Activated CD4-positive, alpha-beta T cell treated with anti-CD3 and anti-CD28 coated beads, Interleukin-10, Interleukin-2, amounts not matched to agents 100 ng/mL and 50 ng/mL, durations not matched to agents 16 hours and 8 hours (primary cell): ENCODE data around the gene DUSP5.
A peak's percentile ranks its signal among the peaks of the same experiment; 100 is the strongest.

Source experiments
- DNase-seq: peaks from one replicate; pipeline ENCODE4 v3.0.0-alpha.2; 2020

DUSP5 gene

DNA sequence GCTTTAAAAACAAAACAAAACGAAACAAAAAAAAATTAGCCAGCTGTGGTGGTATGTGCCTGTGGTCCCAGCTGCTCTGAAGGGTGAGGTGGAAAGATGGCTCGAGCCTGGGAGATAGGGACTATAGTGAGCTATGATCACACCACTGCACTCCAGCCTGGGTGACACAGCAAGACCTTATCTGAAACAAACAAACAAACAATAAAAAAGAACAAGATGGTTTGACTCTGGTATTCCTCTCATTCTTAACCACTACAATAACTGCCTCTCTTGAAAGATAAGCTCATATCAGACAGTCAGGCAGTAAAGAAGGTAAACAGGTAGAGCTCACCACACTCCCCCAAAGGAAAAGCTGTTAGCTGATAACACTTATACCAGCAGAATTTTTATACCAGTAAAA, 14.1 kb upstream of the DUSP5 start:
- DNase-seq = no peak

DNA sequence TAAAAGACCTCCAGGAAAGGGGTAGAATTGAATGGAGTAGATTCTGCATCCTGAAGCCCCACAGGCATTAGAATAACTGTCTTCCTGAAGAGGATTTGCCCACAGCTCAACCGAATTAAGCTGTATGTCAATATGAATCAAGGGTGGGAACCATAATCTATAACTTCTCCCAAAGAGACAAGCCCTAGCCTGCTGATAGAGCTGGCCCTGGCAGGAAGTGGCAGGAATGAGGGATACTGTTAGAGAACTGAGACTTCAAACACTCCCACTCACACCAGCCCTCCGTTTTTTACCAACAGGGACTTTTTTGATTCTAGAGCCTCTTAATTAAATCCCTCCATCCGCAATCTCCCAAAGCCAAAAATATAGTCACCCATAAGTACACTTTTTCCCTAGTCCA, 12.2 kb upstream of the DUSP5 start:
- no peak for DNase-seq

DNA sequence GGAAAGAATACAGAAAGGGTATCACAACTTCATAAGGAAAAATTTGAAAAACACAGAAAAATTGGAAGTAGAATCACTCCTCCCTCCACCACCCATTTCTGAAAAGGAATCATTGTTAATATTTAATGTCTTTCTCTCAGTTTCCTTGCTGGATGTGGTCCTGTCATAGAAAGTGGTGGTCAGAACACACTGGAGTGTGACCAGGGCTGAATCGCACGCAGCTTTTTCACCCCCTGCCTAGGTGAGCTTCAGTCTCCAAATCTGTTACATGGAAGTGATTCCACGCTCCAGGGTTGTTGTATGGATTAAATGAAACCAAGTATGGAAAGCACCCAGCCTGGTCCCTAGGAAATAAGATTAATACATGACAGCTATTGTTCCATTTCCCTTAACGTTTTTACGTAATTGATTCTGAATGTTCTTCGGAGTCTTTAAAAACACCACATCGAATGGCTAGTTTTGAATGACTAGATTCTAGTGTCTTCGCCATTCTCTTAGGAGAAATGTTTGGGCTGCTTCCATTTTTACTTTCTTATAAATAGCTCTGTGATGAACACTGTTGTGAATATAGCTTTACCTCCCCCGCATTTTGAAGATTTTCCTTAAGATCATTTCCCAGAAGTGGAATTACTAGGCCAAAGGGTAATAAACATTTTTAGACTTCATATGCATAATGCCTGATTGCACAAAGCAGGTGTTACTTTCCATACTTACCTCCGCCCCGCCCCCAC, 10.9 kb upstream of the DUSP5 start:
- DNase-seq = no peak

DNA sequence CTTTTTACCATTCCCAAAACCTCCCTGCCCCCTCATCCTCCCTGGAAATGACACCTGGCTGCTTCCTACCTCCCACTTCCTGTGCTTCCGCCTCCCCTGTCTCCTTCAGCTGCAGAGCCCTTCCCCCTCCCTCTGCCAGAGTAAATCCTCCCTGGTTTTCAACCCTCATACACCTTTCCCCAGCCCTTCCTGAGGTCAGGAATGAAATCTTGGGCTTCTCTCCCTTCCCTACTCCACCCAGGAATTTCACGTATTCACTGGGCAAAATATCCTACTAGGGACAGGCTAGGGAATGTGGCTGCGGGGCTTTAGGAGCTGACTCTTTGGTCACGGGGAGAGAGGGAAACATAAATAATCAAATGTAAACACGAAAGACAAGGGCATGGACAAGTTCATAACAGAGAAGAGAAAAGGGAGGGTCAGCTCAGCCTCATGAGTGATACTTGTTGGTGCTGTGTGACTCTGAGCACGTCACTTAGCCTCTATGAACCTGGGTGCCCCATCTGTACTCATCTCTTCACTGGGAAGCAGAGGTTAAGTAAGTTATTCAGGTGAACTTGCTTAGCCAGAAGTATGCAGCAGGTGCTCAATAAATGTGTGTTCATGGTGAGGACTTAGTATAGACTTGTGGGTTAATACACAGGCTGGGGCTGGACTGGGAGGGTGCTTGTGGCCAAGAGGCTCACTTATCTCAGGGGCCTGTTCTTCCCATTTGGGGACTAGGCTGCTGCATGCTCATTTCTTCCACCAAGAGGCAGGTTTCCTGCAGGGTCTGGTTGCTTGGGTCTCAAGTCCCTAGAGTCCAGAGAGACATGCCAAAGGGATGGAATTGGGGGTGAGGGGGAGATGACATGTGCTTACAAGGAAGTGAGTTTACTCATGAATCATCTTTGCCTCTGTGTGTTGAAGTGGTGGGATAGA, 10.0 kb upstream of the DUSP5 start:
- no peak for DNase-seq

DNA sequence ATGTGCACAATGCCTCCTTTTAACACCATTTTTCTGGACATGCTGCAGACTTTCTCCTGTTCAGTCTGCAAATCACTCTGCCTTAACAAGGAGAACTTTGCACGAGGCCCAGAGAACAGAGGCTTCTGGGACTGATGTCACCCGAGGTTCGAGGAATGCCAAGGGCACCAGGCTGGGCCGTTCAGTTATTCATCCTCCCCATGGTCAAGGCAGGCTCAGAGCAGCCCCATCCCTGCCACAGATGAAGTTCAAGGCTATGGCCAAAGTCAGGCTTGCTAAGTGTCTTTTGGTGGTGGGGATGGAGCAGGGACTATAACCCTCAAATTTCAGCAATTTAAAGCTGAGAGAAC, 9.4 kb upstream of the DUSP5 start:
- no peak for DNase-seq

DNA sequence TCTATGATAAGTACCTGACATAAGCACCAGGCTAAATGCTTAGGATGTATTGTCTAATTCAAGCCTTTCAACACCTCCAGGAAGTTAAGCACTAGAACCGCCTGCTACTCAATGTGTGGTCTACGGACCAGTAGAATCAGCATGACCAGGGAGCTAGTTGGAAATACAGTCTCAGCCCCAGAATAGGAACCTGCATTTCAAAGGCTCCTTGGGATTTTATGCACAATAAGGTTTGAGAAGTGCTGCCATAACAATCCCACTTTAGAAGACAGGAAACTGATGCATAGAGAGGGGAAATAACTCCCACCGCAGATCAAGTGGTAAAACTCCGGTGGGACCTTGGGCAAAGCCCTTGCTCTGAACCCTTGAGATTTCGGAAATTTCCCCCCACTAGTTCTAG, 8.8 kb upstream of the DUSP5 start:
- DNase-seq = no peak

DNA sequence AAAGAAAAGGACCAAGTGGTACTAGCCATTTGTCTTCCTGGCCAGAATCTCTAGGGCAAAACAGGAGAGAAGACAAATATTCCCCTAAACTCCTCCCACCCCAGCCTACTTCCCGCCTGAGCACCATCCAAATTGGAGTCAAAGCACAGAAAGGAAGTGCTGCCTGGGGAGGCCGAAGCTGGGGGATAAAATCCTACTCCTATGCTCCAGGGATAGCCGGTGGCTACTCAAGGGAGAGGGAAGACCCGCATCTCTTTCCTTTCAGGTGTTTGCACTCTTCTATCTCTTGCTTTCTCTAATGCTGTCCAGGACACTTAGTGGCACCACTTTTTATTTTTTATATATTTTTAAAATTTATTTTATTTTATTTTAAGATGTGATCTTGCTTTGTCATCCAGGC, 7.1 kb upstream of the DUSP5 start:
- DNase-seq = no peak

DNA sequence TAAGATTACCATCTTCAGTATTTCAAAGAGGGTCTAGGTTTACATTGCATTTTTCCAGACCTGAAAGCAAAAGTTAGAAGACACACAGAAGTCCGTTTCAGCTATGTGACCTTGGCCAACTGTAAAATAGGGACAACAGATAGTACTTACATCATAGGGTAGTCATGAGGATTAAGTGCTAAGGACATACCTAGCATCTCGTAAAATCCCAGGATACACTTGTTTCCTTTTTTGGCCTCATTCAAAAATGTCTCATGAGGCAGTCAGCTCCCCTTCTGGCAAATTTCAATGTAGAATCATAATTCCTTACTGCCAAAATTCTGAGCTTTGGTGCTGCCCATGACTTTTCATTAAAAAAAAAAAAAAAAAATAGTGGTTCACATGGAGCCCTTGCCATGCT, 6.4 kb upstream of the DUSP5 start:
- DNase-seq = no peak

DNA sequence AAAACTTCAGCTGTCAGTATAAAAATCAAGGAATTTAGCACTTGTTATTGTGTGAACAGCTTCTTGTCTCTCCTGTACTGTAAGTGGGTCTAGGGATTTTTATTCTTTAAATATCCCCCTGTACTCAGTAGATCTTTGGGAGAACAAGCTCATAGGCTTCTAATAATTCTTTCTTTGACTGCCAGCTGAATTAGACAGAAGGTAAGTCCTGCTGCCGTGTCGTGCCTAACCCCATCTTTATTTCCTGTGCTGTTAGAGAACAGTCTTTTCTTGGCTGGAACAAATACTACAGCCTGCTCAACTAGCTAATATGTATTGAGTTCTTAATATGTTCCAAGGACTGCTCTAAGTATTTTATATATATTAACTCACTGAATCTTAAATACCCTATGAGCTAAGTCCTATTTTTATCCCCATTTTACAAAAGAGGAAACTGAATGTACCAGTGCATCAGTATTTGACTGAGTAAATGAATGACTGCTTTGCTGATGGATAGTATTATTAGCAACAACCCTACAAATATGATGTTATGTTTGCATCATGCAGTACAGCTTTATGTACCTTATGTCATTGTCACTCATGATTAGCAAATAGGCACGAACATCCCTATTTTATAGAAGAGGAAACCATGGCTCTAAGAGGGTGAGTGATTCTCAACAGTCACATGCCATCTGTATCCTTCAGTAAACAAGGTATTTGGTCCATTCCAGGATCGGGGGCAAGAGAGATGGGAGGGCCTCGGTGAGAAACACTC, 5.5 kb upstream of the DUSP5 start:
- DNase-seq = no peak

DNA sequence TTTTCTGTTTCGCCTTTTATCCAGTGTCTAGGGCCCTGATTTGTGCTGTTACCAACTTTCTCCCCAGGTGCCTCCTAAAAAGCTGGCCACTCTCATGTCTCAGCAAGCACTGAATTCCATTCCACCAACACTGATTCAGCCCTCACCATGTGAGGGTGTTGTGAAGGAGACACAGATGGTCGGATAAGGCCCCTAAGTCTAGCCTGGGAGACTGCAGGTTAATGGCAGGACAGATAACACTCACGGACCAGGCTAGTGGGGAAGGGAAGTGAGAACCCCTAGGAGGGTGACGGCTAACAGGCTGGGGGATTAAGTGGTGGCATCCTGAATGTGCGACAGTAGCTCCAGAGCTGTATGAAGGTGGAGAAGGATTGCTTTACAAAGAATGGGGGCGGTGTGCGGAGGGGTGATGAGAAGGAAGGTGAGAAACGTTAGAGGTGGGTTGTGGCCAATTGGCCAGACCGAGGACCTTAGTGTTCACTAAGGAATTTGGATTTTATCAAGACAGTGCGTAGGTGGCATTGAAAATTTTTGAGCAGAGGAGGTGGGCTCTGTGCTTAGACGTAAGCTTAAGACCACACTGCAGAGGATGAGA, 3.8 kb upstream of the DUSP5 start:
- no peak for DNase-seq

DNA sequence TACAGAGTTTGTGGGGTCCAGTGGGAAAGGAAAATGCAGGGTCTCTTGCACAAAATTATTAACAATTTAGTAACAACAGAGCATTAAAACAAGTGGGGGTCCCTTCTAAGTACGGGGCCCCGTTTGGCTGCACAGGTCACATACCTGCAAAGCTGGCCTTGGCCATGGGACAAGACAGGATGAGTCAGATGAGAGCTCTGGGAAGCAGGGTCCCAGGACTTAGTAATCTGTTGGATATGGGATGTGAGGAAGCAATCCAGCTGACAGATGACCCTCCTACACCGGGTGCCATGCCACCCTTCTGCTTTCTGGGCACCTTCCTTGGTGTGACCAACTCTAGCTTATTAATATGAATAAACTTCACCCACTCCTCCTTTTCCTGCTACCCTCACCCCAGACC, 3.2 kb upstream of the DUSP5 start:
- no peak for DNase-seq

DNA sequence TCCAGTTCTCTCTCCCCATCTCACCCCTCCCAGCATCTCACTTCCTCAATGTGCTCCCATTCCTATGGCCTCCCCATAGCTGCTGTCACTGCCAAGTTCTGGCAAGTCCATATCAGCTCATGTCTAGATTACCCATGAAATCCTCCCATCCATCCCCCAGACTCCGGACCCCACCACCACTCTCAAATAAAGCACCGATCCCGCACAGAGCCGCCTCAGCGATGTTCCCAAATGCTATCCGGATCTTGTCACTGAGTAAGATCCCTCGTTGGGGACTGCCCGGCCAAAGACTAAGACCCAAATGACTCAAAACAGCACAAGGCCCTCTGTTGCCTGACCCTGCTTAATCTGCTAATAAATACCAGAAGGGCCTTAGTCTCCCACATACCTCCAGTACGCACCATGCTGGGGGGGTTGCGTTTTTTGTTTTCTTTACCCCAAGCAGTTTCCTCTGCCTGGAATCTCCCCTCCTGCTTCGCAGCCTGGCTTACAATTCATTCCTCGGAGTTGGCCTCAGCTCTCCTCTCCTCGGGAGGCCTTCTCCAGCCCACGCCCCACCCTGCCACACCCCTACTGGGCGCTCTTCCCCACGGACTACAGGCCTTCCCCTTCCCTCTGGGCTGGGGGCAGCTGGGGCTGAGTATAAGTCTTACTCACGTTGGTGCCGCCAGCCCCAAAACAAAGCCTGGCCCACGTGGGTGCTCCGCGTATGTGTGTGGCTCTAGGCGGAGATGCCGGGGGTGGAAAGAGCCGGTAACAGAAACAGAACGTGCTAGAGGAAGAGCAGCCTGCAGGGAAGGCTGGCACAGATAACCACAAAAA, 1.8 kb upstream of the DUSP5 start:
- DNase-seq = peak; percentile 63

DNA sequence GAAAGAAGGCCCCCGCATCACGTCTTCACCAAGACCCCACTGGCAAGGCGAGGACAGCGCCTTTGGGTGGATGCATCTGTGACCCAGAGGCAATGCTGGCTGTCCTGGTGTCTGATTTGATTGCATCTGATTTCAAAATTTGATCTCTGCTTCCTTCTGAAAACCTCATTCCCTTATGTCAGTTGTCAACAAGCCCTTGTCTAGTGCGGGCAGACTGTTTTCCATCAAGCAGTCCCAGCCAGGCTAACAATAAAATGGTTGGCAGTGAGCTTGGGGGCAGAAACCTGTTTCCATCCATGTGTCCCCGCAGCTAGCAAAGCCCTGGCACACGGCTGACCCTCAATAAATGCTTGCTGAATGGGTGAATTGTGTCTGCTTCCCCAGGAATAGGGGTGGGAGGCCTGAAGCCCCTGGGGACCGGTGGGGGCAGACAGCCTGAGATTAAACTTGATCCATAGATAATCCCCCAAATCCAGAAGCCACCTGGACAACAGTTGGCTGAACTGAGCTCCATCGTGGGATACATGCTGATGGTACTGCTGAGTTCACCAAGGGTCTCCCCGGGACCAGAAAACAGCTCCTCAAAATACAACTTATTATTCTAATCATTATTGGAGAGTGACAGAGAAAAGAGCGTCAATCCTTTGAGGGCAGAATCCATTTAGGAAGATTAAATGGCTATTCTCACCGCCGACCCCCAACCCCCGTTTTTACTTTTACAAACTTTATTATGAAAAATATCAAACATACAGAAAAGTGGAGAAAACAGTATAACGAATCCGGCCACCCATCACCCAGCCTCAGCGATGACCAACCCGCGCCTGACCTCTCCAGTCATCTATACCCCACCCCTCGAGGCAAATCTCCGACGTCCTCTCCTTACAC, 912 bp upstream of the DUSP5 start:
- no peak for DNase-seq

DNA sequence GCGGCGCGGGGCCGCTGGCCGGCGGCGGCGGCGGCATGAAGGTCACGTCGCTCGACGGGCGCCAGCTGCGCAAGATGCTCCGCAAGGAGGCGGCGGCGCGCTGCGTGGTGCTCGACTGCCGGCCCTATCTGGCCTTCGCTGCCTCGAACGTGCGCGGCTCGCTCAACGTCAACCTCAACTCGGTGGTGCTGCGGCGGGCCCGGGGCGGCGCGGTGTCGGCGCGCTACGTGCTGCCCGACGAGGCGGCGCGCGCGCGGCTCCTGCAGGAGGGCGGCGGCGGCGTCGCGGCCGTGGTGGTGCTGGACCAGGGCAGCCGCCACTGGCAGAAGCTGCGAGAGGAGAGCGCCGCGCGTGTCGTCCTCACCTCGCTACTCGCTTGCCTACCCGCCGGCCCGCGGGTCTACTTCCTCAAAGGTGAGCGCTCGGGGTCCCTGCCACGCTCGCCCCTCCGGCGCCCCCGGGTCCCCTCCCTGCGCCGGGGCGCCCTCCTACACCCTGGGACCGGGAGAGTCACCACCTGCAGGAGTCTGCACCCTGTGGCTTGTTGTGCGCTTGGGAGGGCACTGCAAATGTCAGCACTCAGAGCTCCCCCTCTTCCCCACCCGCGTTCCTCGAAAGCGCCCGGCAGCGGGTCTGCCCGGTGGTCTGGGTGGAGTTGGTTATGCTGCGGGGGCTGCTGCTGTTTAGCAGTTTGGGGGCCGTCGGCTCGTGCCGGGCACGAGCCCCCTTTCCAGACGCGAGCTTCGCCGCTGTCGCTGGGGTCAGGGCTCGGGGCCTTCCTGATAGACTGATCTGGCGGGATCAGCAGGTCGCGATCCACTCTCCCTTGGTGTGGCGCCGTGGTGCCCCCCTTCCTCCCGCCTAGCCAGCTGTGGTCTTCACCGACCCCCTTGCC, 627 bp downstream of the DUSP5 start:
- DNase-seq = peak; percentile 67

DNA sequence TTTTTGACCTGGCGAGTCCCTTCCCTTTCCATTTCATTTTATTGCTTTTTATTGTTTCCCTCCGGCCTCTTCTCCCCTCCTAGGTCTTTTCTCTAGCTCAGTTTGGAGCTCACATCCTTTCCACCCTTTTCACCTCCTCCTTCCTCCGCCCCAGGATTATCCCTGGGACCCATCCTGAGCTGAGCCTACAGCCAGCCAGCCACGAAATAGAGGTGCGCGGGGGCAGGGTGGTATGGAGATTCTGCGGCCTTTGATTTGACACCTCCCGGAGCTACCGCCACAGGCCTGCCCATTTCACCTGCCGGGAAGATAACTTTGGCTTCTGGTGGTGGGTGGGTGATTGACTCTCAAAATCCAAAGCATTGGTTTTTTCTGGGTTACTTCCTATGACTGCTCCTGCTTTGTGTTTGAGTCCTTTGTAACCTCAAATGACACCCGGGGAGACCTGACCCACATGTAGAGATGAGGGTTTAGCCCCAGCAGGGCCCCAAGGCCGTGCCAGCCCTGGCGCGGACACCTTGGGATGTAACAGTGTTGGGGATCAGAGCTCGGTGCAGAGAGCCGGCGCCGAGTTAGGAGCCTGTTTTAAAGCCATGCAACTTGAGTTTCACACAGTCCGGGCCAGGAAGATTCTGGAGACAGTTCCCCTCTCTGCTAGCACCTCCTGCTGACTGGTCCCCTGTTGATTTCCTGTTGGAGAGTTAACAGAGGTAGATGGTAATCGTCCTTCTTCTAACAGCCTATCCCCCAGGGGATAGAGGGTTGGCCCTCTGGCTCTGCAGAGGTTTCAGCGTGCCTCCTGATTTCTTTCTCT, 1.5 kb downstream of the DUSP5 start:
- peak; percentile 77 for DNase-seq

DNA sequence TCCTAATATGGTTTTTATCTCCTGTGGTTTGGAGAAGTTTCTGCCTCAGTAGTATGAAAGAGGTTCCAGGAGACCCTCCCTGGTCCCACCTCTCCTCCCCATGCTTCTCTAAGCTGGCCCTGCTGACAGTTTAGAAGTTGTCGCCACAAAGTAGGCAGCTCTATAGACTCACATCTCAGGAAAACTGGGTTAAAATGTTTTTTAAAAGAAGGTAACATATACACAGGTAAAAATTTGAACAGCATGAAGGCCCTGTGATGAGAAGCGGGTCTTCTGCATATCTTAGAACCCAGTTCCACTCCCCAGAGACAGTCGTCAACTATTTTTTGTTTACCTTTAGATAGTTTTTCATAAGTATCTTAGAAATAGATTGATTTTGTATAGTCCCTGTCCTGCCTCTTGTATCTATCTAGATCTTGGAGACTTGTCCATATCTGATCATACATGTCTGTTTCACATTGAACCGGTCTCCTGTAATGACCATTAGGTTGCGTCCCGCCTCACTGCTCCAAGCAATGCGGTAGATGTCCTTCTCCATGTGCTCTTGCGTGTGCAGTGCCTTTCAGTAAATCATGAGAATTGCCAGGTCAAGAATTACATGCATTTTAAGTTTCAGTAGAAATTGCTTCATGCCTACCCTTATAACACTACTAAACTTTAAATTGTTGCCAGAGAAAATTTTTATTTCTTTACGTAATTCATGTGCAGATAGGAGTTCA, 2.2 kb downstream of the DUSP5 start:
- DNase-seq = peak; percentile 16

DNA sequence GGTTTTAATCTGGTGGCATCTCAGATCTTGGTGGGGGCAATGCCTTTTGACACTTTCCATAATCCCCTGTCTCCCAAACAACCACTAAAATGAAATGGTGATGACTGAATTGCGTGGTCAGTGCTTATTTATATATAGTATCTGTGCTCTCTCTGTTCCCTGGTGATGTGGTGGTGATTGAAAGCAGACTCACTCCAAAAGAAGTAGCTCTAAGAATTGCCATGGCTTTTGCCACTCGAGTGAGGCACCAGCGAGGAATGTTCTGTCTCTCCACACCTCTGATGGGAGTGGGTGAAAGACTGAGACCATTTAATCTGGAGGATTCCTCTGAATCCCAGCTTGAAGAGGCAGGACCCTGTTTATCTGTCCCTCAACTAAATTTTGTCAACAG, 2.8 kb downstream of the DUSP5 start:
- DNase-seq = peak; percentile 28

DNA sequence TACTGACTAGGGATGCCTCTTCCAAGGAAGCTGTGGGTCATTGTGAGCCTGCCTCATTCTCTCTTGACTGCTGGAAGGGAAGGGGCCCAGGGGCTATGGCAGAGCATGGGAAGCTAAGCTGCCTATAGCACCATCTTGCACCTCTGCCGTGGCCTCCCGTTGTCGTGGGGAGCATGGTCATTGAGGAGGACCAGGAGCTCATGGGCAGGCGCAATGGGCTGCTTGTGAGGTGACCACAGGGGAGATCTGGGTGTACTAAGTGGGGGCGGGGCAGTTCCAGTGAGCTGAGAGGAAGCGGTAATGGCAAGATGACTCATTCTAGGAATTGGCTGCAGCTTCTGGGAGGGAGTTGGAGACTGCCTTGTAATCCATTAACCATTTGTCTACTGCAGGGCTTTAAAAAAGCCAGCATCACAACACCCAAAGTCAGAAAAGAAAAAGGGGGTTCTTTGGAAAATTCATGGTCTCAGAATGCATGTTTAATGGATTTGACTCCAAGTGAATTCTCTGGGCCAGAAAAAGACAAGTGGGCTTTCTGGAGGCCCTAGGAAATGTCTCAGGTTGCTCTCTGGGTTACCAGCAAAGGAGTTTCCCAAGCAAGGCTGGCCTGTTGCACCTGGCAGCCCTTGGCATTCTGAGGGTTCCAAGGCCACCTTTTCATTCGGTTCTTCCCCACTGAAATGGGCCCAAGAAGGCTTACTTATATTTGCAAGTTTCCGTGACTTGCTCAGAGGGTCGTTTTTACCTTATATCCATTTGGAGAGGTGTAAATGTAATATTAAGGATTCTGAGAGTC, 3.6 kb downstream of the DUSP5 start:
- DNase-seq = peak; percentile 92
